Measurements from ENCODE around the gene PGS1. TPM values are rescaled to one million over a fixed set of nuclear protein-coding genes. Genes with fewer than 3 reads are reported as not detected.

The PGS1 gene
- total RNA-seq, 1 experiment from 2014 or later = 42.6 TPM

DNA sequence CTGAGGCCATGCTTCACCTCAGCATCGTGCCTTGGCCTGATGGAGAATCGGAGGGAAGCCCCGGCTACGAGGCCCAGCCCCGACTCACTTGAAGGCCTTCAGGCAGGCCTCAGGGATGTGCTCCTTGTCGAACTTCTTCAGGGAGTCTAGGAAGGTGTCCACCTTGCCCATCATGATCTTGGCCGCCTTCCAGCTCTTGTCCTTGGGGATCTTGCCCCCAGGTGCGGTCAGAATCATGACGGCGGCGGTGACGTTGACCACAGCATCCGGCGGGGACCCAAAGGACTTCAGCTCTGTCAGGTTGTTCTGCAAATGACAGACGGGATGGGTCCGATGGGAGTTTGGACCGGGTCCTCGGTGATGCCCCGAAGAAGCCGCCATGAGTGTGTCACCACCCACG, 81.2 kb downstream of the PGS1 start:
- DNase-seq = no peak
- CTCF ChIA-PET = no interaction called here
- BruUV-seq (replicated peaks) = no TSS peak
- Mint-ChIP-seq H3K27me3 (ENCODE audit: unreplicated experiment) (peaks cover 25% of the 10 kb centered on the region), H3K4me3 (ENCODE audit: low read depth, unreplicated experiment) (no peak overlapping the region), H3K9me3 (ENCODE audit: low read depth, unreplicated experiment) (no peaks in the 10 kb centered on the region), H3K4me1 (ENCODE audit: low read depth, unreplicated experiment) (no peaks in the 10 kb centered on the region), H3K36me3 (ENCODE audit: insufficient read depth, unreplicated experiment) (no peaks in the 10 kb centered on the region), H3K27ac (ENCODE audit: unreplicated experiment) (no peak overlapping the region)
- TF ChIP-seq, protein P1, sequence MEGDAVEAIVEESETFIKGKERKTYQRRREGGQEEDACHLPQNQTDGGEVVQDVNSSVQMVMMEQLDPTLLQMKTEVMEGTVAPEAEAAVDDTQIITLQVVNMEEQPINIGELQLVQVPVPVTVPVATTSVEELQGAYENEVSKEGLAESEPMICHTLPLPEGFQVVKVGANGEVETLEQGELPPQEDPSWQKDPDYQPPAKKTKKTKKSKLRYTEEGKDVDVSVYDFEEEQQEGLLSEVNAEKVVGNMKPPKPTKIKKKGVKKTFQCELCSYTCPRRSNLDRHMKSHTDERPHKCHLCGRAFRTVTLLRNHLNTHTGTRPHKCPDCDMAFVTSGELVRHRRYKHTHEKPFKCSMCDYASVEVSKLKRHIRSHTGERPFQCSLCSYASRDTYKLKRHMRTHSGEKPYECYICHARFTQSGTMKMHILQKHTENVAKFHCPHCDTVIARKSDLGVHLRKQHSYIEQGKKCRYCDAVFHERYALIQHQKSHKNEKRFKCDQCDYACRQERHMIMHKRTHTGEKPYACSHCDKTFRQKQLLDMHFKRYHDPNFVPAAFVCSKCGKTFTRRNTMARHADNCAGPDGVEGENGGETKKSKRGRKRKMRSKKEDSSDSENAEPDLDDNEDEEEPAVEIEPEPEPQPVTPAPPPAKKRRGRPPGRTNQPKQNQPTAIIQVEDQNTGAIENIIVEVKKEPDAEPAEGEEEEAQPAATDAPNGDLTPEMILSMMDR (IDR thresholded peaks at IDR 0.05; ENCODE audit: unreplicated experiment) = no peak
- intact Hi-C loops (cut with micrococcal nuclease; ENCODE audit: unreplicated experiment) = no loop called here

DNA sequence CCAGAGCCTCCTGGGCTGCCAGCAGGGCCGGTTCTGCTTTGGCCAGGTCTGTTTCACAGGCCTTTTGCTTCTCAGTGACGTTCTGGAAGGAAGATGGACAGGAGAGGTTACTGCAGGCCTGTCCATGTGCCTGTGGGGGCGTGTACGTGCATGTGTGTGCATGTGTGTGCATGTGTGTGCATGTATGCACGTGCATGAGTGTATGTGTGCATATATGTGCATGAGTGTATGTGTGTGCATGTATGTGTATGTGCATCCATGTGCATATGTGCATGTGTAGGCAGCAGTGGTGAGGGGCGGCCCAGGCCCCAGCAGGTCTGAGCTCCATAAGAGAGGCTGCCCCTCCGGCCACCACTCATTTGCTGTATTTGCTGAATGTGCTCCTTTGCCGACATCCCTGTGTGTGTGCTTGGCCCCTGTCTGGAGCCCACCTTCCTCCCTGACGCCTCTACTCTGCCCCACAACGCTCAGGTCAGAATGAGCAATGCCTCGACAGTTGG, 81.8 kb downstream of the PGS1 start:
- no peaks in the 10 kb centered on the region for H3K4me1 Mint-ChIP-seq (ENCODE audit: low read depth, unreplicated experiment)
- H3K36me3 Mint-ChIP-seq (ENCODE audit: insufficient read depth, unreplicated experiment) = no peaks in the 10 kb centered on the region
- no peak for DNase-seq
- TF ChIP-seq, protein P1 (IDR thresholded peaks at IDR 0.05; ENCODE audit: unreplicated experiment) = no peak
- BruUV-seq (replicated peaks) = no TSS peak
- CTCF ChIA-PET = no interaction called here
- H3K27ac Mint-ChIP-seq (ENCODE audit: unreplicated experiment) = no peak overlapping the region
- no peaks in the 10 kb centered on the region for H3K9me3 Mint-ChIP-seq (ENCODE audit: low read depth, unreplicated experiment)
- H3K4me3 Mint-ChIP-seq (ENCODE audit: low read depth, unreplicated experiment) = no peak overlapping the region
- peaks cover 25% of the 10 kb centered on the region for H3K27me3 Mint-ChIP-seq (ENCODE audit: unreplicated experiment)
- intact Hi-C loops (cut with micrococcal nuclease; ENCODE audit: unreplicated experiment) = no loop called here

DNA sequence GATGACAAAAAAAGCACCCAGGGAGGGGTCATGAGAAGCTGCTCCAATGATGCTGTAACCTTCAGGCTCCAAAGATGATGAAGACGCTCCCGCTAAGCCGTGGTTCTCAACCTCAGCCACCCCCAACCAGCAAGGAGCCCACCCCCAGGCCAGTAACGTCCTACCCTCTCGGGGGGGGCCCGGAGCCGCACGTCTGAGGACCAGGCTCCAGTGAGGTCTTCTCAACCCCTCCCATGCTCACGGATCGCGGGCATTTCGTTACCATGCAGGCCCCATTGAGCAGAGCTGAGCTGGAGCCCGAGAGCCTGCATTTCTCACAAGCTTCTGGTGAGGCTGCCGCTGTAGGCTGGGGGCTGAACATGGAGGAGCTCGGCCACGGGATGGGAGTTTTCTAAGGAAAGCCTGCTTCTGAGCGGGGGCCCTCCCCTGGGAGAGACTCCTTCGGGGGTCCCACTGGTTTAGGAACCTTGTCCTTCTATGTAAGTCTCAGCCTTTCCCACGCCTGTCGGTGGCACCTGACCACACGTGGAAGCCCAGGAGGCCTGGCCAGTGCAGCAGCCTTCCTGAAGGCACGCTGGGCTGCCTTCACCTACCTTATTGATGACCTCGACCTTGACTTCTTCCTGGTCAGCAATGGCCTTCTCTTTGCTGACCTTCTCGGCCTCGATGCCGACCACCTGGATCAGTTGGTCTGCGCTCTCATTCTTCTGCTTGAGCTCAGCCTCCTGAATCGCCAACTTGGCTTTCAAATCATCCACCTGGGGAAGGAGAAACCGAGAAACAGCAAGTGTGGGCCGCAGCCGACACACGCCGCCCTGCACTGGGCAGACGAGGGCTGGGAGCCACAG, 82.7 kb downstream of the PGS1 start:
- Mint-ChIP-seq H3K36me3 (ENCODE audit: insufficient read depth, unreplicated experiment) (no peaks in the 10 kb centered on the region), H3K4me1 (ENCODE audit: low read depth, unreplicated experiment) (no peaks in the 10 kb centered on the region)
- BruUV-seq (replicated peaks) = no TSS peak

DNA sequence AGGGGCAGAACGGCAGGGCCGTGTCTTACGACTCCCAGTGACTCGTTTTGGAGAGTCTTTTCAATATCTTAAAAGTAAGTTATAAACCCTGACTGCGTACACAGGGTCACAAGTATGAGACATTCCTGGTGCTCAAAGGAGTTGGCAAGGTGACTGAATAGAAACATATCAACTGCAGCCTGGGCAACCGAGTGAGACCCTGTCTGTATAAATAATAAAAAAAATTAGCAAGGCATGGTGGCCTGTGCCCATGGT, 83.3 kb downstream of the PGS1 start:
- CTCF ChIA-PET = no interaction called here
- no peak overlapping the region for H3K4me3 Mint-ChIP-seq (ENCODE audit: low read depth, unreplicated experiment)
- H3K4me1 Mint-ChIP-seq (ENCODE audit: low read depth, unreplicated experiment) = no peaks in the 10 kb centered on the region
- H3K27me3 Mint-ChIP-seq (ENCODE audit: unreplicated experiment) = peaks cover 25% of the 10 kb centered on the region
- no peak overlapping the region for H3K27ac Mint-ChIP-seq (ENCODE audit: unreplicated experiment)
- TF ChIP-seq, protein P1 (IDR thresholded peaks at IDR 0.05; ENCODE audit: unreplicated experiment) = no peak
- DNase-seq = no peak
- no TSS peak for BruUV-seq (replicated peaks)
- intact Hi-C loops (cut with micrococcal nuclease; ENCODE audit: unreplicated experiment) = no loop called here
- H3K9me3 Mint-ChIP-seq (ENCODE audit: low read depth, unreplicated experiment) = no peaks in the 10 kb centered on the region
- no peaks in the 10 kb centered on the region for H3K36me3 Mint-ChIP-seq (ENCODE audit: insufficient read depth, unreplicated experiment)

More for the DNA sequence above, 82.7 kb downstream of the PGS1 start:
- Mint-ChIP-seq H3K4me3 (ENCODE audit: low read depth, unreplicated experiment) (no peak overlapping the region), H3K27me3 (ENCODE audit: unreplicated experiment) (peaks cover 25% of the 10 kb centered on the region), H3K9me3 (ENCODE audit: low read depth, unreplicated experiment) (no peaks in the 10 kb centered on the region), H3K27ac (ENCODE audit: unreplicated experiment) (no peak overlapping the region)
- intact Hi-C loops (cut with micrococcal nuclease; ENCODE audit: unreplicated experiment) = no loop called here
- DNase-seq = no peak
- CTCF ChIA-PET = no interaction called here
- TF ChIP-seq, protein P1 (IDR thresholded peaks at IDR 0.05; ENCODE audit: unreplicated experiment) = no peak

Data from Calu3 (cell line).